ENCODE data around the gene PRKCA. TPM values are rescaled to one million over a fixed set of nuclear protein-coding genes. Genes with fewer than 3 reads are reported as not detected.

Gene PRKCA
- total RNA-seq, 1 experiment from 2014 or later, result 36.1 TPM

- no peak for DNase-seq (ENCODE audit: low read depth in 1 of 2, low spot score in 2 of 2)
- no peaks in the 10 kb centered on the region for H3K4me1 ChIP-seq (replicated peaks)
- no peaks in the 10 kb centered on the region for H3K9me3 ChIP-seq (replicated peaks)
- no peak overlapping the region for H3K4me3 ChIP-seq
- H3K27ac ChIP-seq, result no peak overlapping the region
- H3K27me3 ChIP-seq (replicated peaks), result no peaks in the 10 kb centered on the region
- peaks cover 49% of the 10 kb centered on the region for H3K36me3 ChIP-seq
Observed at GRCh38 chr17:66795486-66795885, 493.1 kb downstream of the PRKCA start.

- H3K4me3 ChIP-seq, result no peak overlapping the region
- H3K9me3 ChIP-seq (replicated peaks), result no peaks in the 10 kb centered on the region
- H3K27me3 ChIP-seq (replicated peaks), result no peaks in the 10 kb centered on the region
- no peak for DNase-seq (ENCODE audit: low read depth in 1 of 2, low spot score in 2 of 2)
- no peak overlapping the region for H3K27ac ChIP-seq
- H3K4me1 ChIP-seq (replicated peaks), result no peaks in the 10 kb centered on the region
- peaks cover 36% of the 10 kb centered on the region for H3K36me3 ChIP-seq
Observed at GRCh38 chr17:66799849-66800537, 497.6 kb downstream of the PRKCA start.

GRCh38 chr17:66803474-66803951, 501.1 kb downstream of the PRKCA start:
- H3K27me3 ChIP-seq (replicated peaks), result no peaks in the 10 kb centered on the region
- no peaks in the 10 kb centered on the region for H3K9me3 ChIP-seq (replicated peaks)
- H3K4me3 ChIP-seq, result no peak overlapping the region
- DNase-seq (ENCODE audit: low read depth in 1 of 2, low spot score in 2 of 2), result no peak
- peaks cover 10% of the 10 kb centered on the region for H3K36me3 ChIP-seq
- H3K4me1 ChIP-seq (replicated peaks), result no peaks in the 10 kb centered on the region
- no peak overlapping the region for H3K27ac ChIP-seq

GRCh38 chr17:66805567-66805966, 503.2 kb downstream of the PRKCA start:
- Histone ChIP-seq H3K4me3 (no peak overlapping the region), H3K27me3 (replicated peaks) (no peaks in the 10 kb centered on the region), H3K9me3 (replicated peaks) (no peaks in the 10 kb centered on the region), H3K4me1 (replicated peaks) (no peaks in the 10 kb centered on the region), H3K36me3 (peaks cover 10% of the 10 kb centered on the region), H3K27ac (no peak overlapping the region)
- no peak for DNase-seq (ENCODE audit: low read depth in 1 of 2, low spot score in 2 of 2)

- Histone ChIP-seq H3K4me1 (replicated peaks) (no peaks in the 10 kb centered on the region), H3K9me3 (replicated peaks) (no peaks in the 10 kb centered on the region), H3K36me3 (peaks cover 10% of the 10 kb centered on the region), H3K4me3 (no peak overlapping the region), H3K27ac (no peak overlapping the region), H3K27me3 (replicated peaks) (no peaks in the 10 kb centered on the region)
- DNase-seq (ENCODE audit: low read depth in 1 of 2, low spot score in 2 of 2), result no peak
Observed at GRCh38 chr17:66807182-66807581, 504.8 kb downstream of the PRKCA start.

- no peaks in the 10 kb centered on the region for H3K36me3 ChIP-seq
- no peak for DNase-seq (ENCODE audit: low read depth in 1 of 2, low spot score in 2 of 2)
- H3K4me1 ChIP-seq (replicated peaks), result no peaks in the 10 kb centered on the region
- no peak overlapping the region for H3K4me3 ChIP-seq
- H3K27me3 ChIP-seq (replicated peaks), result no peaks in the 10 kb centered on the region
- H3K9me3 ChIP-seq (replicated peaks), result no peaks in the 10 kb centered on the region
- no peak overlapping the region for H3K27ac ChIP-seq
Observed at GRCh38 chr17:66809408-66809807, 507.0 kb downstream of the PRKCA start.

- H3K27ac ChIP-seq, result no peak overlapping the region
- no peak for DNase-seq (ENCODE audit: low read depth in 1 of 2, low spot score in 2 of 2)
- no peaks in the 10 kb centered on the region for H3K9me3 ChIP-seq (replicated peaks)
- no peaks in the 10 kb centered on the region for H3K27me3 ChIP-seq (replicated peaks)
- H3K4me3 ChIP-seq, result no peak overlapping the region
- H3K4me1 ChIP-seq (replicated peaks), result no peaks in the 10 kb centered on the region
- H3K36me3 ChIP-seq, result no peaks in the 10 kb centered on the region
Observed at GRCh38 chr17:66810951-66811682, 508.7 kb downstream of the PRKCA start.

- Histone ChIP-seq H3K27ac (no peak overlapping the region), H3K36me3 (no peaks in the 10 kb centered on the region), H3K27me3 (replicated peaks) (no peaks in the 10 kb centered on the region), H3K4me1 (replicated peaks) (no peaks in the 10 kb centered on the region), H3K4me3 (no peak overlapping the region), H3K9me3 (replicated peaks) (no peaks in the 10 kb centered on the region)
- DNase-seq (ENCODE audit: low read depth in 1 of 2, low spot score in 2 of 2), result no peak
Observed at GRCh38 chr17:66811683-66812054, 509.3 kb downstream of the PRKCA start.

- Histone ChIP-seq H3K27me3 (replicated peaks) (no peaks in the 10 kb centered on the region), H3K9me3 (replicated peaks) (peaks cover 3% of the 10 kb centered on the region; the same call in 1 of the 2 replicates), H3K36me3 (no peaks in the 10 kb centered on the region), H3K27ac (no peak overlapping the region), H3K4me1 (replicated peaks) (no peaks in the 10 kb centered on the region), H3K4me3 (no peak overlapping the region)
- no peak for DNase-seq (ENCODE audit: low read depth in 1 of 2, low spot score in 2 of 2)
Observed at GRCh38 chr17:66812571-66812970, 510.2 kb downstream of the PRKCA start.

GRCh38 chr17:66813296-66813695, 510.9 kb downstream of the PRKCA start:
- Histone ChIP-seq H3K36me3 (no peaks in the 10 kb centered on the region), H3K4me3 (no peak overlapping the region)
- no peak for DNase-seq (ENCODE audit: low read depth in 1 of 2, low spot score in 2 of 2)

GRCh38 chr17:66814026-66814425, 511.6 kb downstream of the PRKCA start:
- Histone ChIP-seq H3K27ac (no peak overlapping the region), H3K36me3 (no peaks in the 10 kb centered on the region), H3K4me3 (no peak overlapping the region), H3K27me3 (replicated peaks) (no peaks in the 10 kb centered on the region), H3K9me3 (replicated peaks) (peaks cover 6% of the 10 kb centered on the region; the same call in 1 of the 2 replicates), H3K4me1 (replicated peaks) (no peaks in the 10 kb centered on the region)
- DNase-seq (ENCODE audit: low read depth in 1 of 2, low spot score in 2 of 2), result no peak

More at GRCh38 chr17:66813296-66813695, 510.9 kb downstream of the PRKCA start:
- Histone ChIP-seq H3K9me3 (replicated peaks) (peaks cover 6% of the 10 kb centered on the region; the same call in 1 of the 2 replicates), H3K27me3 (replicated peaks) (no peaks in the 10 kb centered on the region), H3K27ac (no peak overlapping the region), H3K4me1 (replicated peaks) (no peaks in the 10 kb centered on the region)

- no peak overlapping the region for H3K27ac ChIP-seq
- no peaks in the 10 kb centered on the region for H3K4me1 ChIP-seq (replicated peaks)
- no peaks in the 10 kb centered on the region for H3K27me3 ChIP-seq (replicated peaks)
- DNase-seq (ENCODE audit: low read depth in 1 of 2, low spot score in 2 of 2), result no peak
- H3K36me3 ChIP-seq, result no peaks in the 10 kb centered on the region
- H3K4me3 ChIP-seq, result no peak overlapping the region
- H3K9me3 ChIP-seq (replicated peaks), result peaks cover 6% of the 10 kb centered on the region; the same call in 1 of the 2 replicates
Observed at GRCh38 chr17:66814570-66814969, 512.2 kb downstream of the PRKCA start.

- peaks cover 15% of the 10 kb centered on the region; the same call in 1 of the 2 replicates for H3K27me3 ChIP-seq (replicated peaks)
- no peaks in the 10 kb centered on the region for H3K4me1 ChIP-seq (replicated peaks)
- no peak overlapping the region for H3K4me3 ChIP-seq
- DNase-seq (ENCODE audit: low read depth in 1 of 2, low spot score in 2 of 2), result no peak
- H3K27ac ChIP-seq, result no peak overlapping the region
- no peaks in the 10 kb centered on the region for H3K36me3 ChIP-seq
- H3K9me3 ChIP-seq (replicated peaks), result peaks cover 6% of the 10 kb centered on the region; the same call in 1 of the 2 replicates
Observed at GRCh38 chr17:66817750-66818149, 515.3 kb downstream of the PRKCA start.

- DNase-seq (ENCODE audit: low read depth in 1 of 2, low spot score in 2 of 2), result no peak
- Histone ChIP-seq H3K4me1 (replicated peaks) (no peaks in the 10 kb centered on the region), H3K4me3 (no peak overlapping the region), H3K27me3 (replicated peaks) (peaks cover 15% of the 10 kb centered on the region; the same call in 1 of the 2 replicates), H3K9me3 (replicated peaks) (peaks cover 6% of the 10 kb centered on the region; the same call in 1 of the 2 replicates), H3K36me3 (no peaks in the 10 kb centered on the region), H3K27ac (no peak overlapping the region)
Observed at GRCh38 chr17:66819466-66819865, 517.1 kb downstream of the PRKCA start.

Data from SJSA1 (cell line).